ENCODE measurements around the gene UNC13C.

- TF ChIP-seq CTCF (IDR thresholded peaks at IDR 0.05; ENCODE audit: poor library complexity) (no peak), EZH2 (IDR thresholded peaks at IDR 0.05; ENCODE audit: borderline replicate concordance) (no peak), EZH2phosphoT487 (IDR thresholded peaks at IDR 0.05; ENCODE audit: low read depth, severe bottlenecking, unreplicated experiment) (no peak)
Measured at GRCh38 chr15:54127574-54127973, 149.3 kb downstream of the UNC13C start.
